Measurements from ENCODE around the gene RFLNA.
A peak's percentile ranks its signal among the peaks of the same experiment; 100 is the strongest.
"Not testable (repeated sequence)": the region's sequence is repeated elsewhere in the genome, so short reads cannot be mapped to it uniquely, and the experiment has no call there.

RFLNA gene

DNA sequence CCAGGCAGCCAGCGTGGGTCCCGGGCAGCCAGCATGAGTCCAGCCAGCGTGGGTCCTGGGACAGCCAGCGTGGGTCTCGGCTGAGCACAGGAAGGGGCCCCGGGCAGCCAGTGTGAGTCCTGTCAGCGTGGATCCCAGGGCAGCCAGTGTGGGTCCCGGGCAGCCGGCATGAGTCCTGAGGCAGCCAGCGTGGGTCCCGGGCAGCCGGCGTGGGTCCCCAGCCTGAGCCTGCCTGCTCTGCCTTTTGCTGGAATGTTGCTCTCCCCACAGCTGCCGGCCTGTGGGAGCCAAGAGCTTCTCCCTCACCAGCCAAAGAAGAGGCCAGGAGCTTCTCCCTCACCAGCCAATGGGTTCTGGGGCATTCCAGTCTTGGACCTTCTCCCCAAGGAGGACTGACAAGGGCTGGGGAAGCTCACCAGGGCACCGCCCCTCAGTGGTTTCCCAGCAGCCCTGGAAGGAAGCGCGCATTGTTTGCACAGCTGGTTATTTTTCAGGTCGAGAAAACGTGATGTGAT, 15.0 kb upstream of the RFLNA start:
- in situ Hi-C loops (cut with MboI; ENCODE audit: low pct_unique_long_range_greater_than_20kb, low sequenced_read_pairs): no loop called here
- no peak for DNase-seq

DNA sequence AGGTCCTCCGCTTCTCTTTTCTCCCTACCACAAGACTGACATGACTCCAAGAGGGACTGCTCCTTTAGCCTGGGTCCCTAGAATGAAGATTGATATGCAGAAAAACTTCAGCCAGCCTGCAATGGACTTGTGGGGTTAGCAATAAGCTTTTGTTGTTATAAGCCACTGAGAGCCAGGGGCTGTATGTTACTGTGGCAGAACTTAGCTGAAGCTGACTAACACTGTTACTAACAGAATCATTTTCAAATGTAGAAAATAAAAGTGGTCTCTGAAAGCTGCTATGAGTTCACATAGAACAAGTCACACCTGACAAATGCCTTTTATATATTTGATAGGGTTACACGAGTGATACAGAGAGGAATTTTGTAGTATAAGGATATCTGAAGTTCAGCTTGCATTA, 13.6 kb upstream of the RFLNA start:
- in situ Hi-C loops (cut with MboI; ENCODE audit: low pct_unique_long_range_greater_than_20kb, low sequenced_read_pairs): no loop called here
- no peak for DNase-seq

DNA sequence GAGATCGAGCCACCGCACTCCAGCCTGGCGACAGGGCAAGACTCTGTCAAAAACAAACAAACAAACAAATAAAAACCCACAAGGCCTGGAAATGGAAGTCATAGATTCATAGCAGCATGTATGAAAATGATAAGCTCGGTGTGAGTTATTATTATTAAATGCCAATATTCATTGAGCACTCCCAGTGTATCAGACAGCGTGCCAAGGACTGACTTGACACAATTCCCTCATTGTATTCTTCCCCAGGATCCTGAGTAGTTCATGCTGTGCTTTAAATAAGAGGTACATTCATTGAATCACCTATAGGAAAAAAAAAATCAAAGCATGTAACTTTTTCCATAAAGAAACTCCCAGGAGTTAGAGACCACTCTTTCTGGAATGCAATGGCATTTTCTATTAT, 12.6 kb upstream of the RFLNA start:
- in situ Hi-C loops (cut with MboI; ENCODE audit: low pct_unique_long_range_greater_than_20kb, low sequenced_read_pairs): no loop called here
- no peak for DNase-seq

DNA sequence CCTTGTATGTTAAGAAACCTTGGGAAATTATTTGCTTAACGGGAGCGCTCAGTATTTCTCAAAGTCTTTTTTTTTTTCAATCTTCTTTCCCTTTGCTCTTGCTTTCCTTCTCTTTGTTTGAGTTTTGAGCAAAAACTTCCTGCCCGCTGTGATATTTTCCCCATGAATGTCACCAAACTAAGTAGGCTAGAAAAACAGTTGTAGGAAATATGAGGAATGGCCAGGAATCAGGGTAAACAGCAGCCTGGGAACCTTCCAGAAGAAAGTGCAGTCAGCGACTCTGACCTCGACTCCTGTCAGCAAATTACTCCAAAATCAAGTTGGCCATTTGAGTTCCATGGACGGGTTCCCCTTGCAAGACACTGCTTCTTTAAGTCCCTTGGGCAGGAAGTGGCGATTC, 11.6 kb upstream of the RFLNA start:
- in situ Hi-C loops (cut with MboI; ENCODE audit: low pct_unique_long_range_greater_than_20kb, low sequenced_read_pairs): no loop called here

DNA sequence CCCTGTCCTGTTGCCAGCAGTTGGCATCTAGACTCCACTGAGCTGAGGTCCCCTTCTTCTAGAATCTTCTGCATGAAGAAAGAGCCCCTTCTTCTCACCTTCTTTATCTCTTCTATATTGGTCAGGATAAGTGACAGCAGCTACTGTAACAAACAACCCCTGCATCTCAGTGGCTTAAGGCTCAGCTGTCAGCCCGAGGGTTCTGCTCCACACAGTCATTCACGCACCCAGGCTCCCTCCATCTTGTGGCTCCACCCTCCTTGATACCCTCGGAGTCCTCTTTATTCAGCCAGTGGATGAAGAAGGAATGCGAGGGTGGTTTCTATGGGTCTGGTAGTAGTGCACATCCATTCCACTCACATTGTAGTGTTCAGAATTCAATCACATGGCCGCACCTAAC, 10.5 kb upstream of the RFLNA start:
- in situ Hi-C loops (cut with MboI; ENCODE audit: low pct_unique_long_range_greater_than_20kb, low sequenced_read_pairs): no loop called here
- DNase-seq: no peak

More for the DNA sequence above, 11.6 kb upstream of the RFLNA start:
- no peak for DNase-seq

DNA sequence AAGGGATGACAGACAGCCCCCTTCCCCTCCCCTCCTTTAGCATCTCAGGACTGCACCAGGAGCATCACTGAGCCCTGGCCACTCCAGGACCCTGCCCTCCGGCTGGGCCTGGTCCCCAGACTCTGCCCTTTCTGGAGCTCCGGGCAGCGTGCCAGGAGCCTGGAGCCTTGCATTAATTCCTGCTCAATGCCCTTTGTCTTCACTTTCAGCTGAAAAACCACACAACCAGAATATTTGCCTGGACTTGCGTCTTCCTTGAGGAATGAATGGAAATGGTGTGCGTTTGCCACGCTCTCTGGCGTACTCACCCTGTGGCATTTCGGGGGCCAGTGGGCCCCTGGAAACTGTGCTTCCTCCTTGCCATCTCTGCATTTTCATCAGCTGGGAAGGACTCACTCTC, 8.5 kb upstream of the RFLNA start:
- in situ Hi-C loops (cut with MboI; ENCODE audit: low pct_unique_long_range_greater_than_20kb, low sequenced_read_pairs): no loop called here
- no peak for DNase-seq

DNA sequence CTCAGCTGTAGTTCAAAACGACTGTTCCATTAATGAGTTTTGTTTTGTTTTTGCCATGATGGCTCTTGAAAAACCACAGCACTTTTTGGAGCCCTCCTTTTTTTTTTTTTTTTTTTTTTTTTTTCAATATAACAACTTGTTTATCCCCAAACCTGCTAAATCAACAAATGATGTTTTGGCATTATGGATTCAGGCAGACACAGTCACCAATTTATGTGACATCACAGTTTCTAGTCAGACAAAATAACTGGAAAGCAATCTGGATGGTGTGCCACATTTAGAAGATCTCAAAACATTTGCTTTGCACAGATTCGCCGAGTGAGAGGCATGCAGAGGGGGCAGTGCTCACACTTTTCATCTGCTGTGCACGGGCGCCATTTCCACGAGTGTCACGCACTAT, 7.9 kb upstream of the RFLNA start:
- no peak for DNase-seq
- in situ Hi-C loops (cut with MboI; ENCODE audit: low pct_unique_long_range_greater_than_20kb, low sequenced_read_pairs): no loop called here

DNA sequence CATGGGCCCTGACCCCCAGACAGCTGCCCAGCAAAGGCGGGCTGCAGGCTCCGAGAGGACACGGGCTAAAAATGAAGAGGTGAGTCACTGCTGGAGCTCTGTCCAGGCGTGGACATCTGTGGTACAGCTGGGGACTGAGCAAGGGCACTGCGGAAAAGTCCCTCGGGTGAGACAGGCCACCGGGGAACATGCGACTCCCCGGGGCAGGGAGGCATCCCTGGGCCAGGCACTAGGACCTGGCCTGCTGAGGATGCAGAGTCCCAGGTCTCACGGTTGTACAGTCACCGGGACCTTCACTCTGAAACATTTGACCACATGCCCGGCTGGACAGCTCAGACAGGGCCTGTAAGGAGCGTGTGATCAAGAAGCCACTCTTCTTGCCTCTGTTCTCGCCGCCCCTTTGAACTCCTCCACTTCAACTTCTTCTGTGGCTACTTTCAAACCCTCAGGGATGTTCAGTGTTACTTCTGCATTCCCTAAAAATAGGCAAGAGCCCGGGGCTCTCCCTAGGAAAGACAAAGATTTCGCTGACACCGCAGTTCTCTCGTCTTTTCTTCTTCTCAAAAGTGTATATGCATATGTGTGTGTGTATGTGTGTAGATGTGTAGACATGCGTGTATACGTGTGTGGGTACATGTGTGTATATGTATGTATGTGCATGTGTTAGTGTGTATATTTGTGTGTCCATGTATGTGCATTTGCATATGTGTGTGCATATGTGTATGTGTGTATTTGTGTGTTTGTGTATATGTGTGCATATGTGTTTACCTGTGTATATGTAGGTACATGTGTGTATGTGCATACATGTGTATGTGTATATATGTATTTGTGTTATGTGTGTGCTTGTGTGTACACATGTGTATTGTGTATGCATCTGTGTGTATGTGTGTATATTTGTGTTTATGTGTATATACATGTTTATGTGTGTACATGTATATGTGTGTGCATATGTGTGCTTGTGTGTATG, 5.0 kb upstream of the RFLNA start:
- in situ Hi-C loops (cut with MboI; ENCODE audit: low pct_unique_long_range_greater_than_20kb, low sequenced_read_pairs): no loop called here
- DNase-seq: peak; percentile 16

DNA sequence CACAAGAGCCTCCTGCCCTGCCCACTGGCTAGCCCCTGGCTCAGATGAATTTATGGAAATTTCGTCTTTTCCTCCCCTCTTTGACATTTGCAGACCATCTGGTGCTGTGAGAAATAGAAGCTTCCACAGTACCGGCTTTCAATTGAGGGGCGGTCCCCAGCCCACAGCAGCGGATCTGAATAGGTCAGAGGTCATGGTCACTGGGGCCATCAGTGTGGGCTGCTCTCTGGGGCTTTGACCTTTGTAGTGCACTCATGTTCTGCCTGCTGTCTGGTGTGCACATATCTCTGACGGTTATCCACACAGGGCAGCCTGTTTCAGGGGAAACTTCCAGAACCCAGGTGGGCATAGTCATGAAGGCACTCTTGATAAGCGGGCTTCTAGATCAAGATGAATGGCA, 2.5 kb upstream of the RFLNA start:
- in situ Hi-C loops (cut with MboI; ENCODE audit: low pct_unique_long_range_greater_than_20kb, low sequenced_read_pairs): no loop called here
- DNase-seq: no peak

DNA sequence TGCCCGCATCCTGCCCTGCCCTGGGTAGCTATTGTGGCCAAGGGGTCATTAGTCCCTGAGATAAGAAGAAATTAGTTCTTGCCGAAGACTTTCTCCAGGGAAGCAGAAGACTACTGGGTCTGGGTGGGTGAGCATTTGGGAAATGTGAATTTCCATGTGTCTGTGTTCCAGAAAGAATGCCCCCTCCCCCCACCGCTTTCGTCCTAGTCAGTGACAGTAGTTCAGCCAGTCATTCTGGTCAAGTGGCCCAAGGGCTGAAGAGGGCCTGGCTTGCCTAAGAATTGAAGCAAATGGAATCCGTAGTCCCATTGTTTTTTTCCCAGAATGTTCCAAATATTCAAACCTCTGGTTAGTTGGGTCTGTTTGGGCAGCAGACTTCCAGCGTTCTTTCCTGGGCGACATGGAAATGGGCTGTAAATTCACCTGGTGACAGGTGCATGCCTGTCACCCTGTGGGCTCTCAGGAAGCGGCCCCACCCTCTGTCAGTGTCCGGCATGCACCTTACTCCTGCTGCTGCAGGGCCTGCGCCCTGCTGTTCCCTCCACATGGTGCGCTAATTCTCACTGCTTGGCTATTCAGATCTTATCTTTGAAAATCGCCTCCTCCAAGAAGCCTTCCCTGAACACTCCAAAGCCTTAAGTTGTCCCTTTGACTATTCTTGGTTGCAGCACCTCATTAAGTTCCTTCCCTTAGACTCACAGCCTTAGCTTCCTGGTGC, 1.4 kb upstream of the RFLNA start:
- DNase-seq: no peak
- in situ Hi-C loops (cut with MboI; ENCODE audit: low pct_unique_long_range_greater_than_20kb, low sequenced_read_pairs): no loop called here

DNA sequence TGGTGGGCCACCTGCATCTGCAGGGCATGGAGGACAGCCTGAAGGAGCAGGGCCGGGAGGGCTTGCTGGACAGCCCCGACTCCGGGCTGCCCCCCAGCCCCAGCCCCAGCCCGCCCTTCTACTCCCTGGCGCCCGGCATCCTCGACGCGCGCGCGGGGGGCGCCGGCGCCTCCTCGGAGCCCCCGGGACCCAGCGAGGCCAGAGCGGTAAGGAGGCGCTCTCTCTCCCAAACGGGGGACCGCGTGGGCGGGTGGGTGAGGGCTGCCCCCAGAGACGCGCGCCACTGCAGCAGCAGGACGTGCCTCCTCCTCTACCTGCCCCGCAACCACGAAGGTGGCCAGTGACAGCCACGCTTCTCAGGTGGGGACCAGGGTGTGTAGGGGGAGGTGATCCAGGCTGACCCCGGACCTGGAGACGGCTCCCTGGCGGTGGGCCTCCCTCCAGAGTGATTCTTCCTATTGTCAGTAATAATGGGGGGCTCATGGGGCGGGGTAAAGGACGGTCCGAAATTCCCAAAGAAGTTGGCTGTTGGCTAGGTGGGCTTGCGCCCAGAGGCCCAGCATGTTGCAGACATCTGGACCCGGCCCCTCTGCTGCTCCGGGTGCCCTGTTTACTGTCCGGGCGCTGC, 652 bp downstream of the RFLNA start:
- in situ Hi-C loops (cut with MboI; ENCODE audit: low pct_unique_long_range_greater_than_20kb, low sequenced_read_pairs): no loop called here
- DNase-seq: no peak

DNA sequence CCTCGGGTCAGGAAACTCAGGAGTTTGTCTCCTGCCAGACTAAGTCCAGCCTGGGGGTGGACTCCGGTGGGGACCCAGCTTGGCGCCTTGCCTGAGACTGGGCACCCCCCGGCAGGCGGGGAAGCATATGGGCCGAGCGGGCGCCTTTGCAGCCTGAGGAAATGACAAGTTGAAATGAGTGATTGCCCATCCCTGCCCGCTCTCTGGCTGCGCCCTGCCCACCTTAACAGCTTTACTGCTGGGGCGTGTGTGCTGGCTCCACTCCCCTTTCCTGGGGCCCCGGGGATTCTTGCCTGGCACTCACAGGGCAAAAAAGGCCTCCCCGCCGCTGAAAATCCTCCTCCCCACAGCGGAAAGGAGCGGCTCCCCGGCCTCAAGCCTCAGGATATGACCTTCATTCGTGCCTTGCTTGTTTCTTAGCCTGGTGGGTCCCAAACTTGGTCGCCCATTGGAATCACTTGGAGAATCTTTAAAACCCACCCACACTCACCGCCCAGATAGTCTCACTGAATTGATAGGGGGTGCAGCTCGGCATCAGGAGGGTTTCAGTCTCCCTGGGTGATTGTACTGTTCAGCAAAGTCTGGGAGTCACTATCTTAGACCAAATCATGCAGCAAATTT, 1.5 kb downstream of the RFLNA start:
- in situ Hi-C loops (cut with MboI; ENCODE audit: low pct_unique_long_range_greater_than_20kb, low sequenced_read_pairs): no loop called here
- DNase-seq: no peak

DNA sequence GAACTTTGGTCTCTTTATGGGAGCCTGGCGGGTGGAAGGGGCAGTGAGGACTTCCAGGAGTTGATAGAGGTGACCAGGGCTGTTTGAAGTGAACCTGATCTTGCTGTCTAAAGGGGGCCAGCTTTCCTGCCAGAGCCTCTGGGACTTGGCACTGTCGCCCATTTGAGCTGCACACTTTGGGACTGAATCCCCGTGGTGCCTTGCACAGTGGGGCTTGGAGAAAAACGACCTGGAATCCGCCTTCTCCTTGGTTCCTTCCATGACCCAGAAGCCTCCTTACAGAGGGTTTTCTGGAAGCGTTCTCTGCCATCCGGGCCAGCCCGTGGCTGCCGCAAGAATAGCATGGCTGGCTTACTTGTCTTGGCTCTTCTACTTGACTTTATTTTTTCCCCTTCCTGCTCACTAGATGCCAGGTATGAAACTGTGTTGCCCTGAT, 2.0 kb downstream of the RFLNA start:
- in situ Hi-C loops (cut with MboI; ENCODE audit: low pct_unique_long_range_greater_than_20kb, low sequenced_read_pairs): no loop called here

DNA sequence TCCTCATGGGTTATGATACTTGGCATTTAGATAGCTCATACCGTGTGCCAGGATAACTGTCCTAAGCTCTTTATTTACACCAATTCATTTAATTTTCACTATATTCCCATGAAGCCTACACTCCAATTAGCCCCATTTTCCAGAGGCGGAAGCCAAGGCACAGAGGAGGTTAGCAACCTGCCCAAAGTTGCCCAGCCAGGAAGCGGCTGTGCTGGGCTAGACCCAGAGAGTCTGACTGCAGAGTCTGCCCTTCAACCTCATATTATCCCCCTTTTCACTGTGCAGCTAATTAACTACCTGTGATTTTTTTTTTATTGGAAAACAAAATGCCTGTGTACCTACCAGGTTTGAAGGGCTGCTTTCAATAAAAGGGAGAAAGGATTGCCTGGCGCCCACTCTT, 2.5 kb downstream of the RFLNA start:
- DNase-seq: no peak
- in situ Hi-C loops (cut with MboI; ENCODE audit: low pct_unique_long_range_greater_than_20kb, low sequenced_read_pairs): no loop called here

More for the DNA sequence above, 2.0 kb downstream of the RFLNA start:
- DNase-seq: no peak

DNA sequence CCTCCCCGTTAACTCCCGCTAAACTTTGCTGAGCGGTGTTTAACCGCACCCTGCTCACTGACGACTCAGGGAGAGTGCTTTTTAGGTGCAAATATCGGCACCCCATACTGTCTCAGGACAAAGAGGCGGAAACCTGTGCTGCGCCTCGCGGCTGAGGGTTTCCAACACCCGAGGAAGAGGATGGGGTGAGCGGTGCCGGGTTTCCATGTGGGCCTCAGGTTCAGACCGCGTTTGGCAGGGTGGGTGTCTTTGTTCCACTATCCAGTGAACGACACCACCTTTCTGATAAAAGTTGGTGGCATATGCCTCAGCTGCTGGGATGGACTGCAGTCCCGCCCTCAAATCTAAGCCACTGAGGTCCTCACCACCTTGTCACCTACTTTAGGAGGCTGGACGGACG, 3.0 kb downstream of the RFLNA start:
- in situ Hi-C loops (cut with MboI; ENCODE audit: low pct_unique_long_range_greater_than_20kb, low sequenced_read_pairs): no loop called here

DNA sequence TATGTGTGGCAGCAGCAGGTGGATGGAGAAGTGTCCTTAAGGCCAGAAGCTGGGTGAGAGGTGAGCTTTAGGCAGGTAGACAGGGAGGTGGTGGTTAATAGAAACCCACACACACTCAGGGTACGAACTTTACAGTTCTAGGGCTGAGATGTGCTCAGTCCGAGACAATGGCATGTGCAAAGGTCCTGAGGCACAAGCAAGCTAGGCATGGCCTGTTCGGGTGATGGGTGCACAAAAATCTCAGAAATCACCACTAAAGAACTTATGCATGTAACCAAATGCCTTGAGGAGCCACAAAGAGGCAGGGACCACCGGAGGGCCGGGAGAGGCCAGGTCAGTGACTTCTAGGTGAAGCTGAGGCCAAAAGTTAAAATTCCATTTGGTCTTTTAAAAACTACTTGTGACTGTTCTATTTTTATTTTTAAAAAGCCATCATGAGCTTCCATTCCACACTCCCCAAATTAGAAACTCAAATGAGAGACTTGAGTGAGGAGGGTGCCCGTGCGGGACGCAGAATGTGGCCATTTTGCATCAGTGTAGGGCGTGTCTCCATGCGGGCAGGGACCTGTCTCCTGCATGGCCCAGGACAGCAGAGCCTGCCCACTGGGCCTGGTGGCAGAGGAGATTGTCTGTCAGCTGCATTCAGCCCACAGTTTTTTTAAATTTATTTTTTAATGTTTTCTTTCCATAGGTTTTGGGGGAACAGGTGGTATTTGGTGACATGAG, 4.0 kb downstream of the RFLNA start:
- in situ Hi-C loops (cut with MboI; ENCODE audit: low pct_unique_long_range_greater_than_20kb, low sequenced_read_pairs): no loop called here

More for the DNA sequence above, 3.0 kb downstream of the RFLNA start:
- DNase-seq: no peak

DNA sequence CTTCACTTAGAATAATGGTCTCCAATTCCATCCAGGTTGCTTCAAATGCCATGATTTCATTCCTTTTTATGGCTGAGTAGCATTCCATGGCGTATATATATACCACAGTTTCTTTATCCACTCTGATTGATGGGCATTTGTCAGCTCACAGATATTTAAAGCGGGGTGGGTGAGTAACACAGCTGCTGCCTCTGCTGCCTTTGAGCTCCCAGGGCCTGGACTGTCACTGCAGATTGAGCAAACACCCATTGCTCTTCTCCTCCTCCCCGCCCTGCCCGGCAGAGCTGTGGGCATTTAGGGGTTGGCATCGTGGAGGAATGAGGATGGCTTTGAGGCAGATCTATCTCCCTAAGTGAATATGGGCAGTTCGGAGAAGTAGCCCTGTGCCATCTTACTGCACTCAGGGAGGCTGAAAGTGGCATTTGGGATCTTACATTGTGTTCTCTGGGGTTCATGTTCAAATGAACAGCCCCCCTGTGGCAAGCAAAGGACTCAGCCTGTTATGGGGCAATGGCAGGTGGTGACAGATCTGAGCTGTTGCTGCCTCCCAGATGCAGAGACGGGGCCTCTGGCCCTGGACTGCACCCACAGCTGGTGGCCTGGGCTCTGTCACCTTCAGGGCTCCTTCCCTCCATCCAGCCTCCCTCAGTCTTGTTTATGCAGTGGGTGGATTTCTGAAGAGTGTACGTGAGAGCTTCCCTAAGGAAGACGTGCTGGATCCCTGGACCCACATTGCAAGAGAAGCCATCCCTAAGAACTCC, 4.9 kb downstream of the RFLNA start:
- in situ Hi-C loops (cut with MboI; ENCODE audit: low pct_unique_long_range_greater_than_20kb, low sequenced_read_pairs): no loop called here
- no peak for DNase-seq

More for the DNA sequence above, 4.0 kb downstream of the RFLNA start:
- DNase-seq: no peak

DNA sequence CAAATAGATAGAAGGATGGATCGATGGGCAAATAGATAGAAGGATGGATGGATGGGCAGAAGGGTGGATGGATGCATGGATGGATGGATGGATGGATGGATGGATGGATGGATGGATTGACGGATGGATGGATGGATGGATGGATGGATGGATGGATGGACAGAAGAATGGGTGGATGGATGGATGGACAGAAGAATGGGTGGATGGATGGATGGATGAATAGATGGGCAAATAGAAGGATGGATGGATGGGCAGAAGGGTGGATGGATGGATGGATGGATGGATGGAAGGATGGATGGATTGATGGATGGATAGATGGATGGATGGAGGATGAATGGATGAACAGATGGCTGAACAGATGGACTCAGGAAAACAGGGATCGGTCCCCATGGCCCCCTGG, 5.8 kb downstream of the RFLNA start:
- in situ Hi-C loops (cut with MboI; ENCODE audit: low pct_unique_long_range_greater_than_20kb, low sequenced_read_pairs); DNase-seq: not testable (repeated sequence)

Data from KBM-7 (cell line).